K562 (cell line): ENCODE data around the gene DPAGT1. TPM values are rescaled to one million over a fixed set of nuclear protein-coding genes. Genes with fewer than 3 reads are reported as not detected.
A peak's percentile ranks its signal among the peaks of the same experiment; 100 is the strongest.

Source experiments
- BRD4 ChIP-seq: fragments of 200-600 bp; sonication (generic); IDR thresholded peaks from 2 replicates; pipeline ENCODE4 v1.6.1; 2017; ENCODE audit warnings: inconsistent platforms
- E2F3 ChIP-seq: fragments of 250-450 bp; sonication (Bioruptor Pico); IDR thresholded peaks from 2 replicates; pipeline ENCODE4 v1.4.0; 2020; ENCODE audit warnings: mild to moderate bottlenecking
- MTA1 ChIP-seq: fragments of 450-650 bp; IDR thresholded peaks from 2 replicates; pipeline ENCODE4 v1.6.1; 2017; ENCODE audit warnings: borderline replicate concordance
- MTA3 ChIP-seq: fragments of 450-650 bp; formaldehyde crosslinking; IDR thresholded peaks from 2 replicates; pipeline ENCODE4 v1.6.1; 2017; ENCODE audit warnings: mild to moderate bottlenecking, borderline replicate concordance
- NONO ChIP-seq, 2 experiments: fragments of 200-400 bp in 1 of 2; fragments of 450-650 bp in 1 of 2; formaldehyde crosslinking in 1 of 2; IDR thresholded peaks; 2 replicates each; pipeline ENCODE4 v1.6.1; 2017; ENCODE audit warnings: low read depth in 2 of 2, mild to moderate bottlenecking in 2 of 2, moderate library complexity in 2 of 2, low read length in 1 of 2
- PHF20 ChIP-seq: fragments of 450-650 bp; IDR thresholded peaks from 2 replicates; pipeline ENCODE4 v1.6.1; 2018; ENCODE audit not compliant: partially characterized antibody
- POLR2AphosphoS5 ChIP-seq: IDR thresholded peaks from 2 replicates; pipeline ENCODE4 v1.6.1; 2011; ENCODE audit warnings: mild to moderate bottlenecking, low read depth, low read length, moderate library complexity; ENCODE audit not compliant: control insufficient read depth, insufficient read depth
- RBBP5 ChIP-seq: fragments of 200-600 bp; sonication (generic); IDR thresholded peaks from 2 replicates; pipeline ENCODE4 v1.6.1; 2012; ENCODE audit warnings: borderline replicate concordance, mild to moderate bottlenecking, low read length, control low read depth, inconsistent platforms; ENCODE audit not compliant: insufficient read depth, poor library complexity, severe bottlenecking
- RBM22 ChIP-seq: fragments of 200-400 bp; formaldehyde crosslinking; IDR thresholded peaks from 2 replicates; pipeline ENCODE4 v1.6.1; 2018; ENCODE audit warnings: low read length, low read depth; ENCODE audit not compliant: poor library complexity, severe bottlenecking
- RUNX1 ChIP-seq: sonication (generic); IDR thresholded peaks from 2 replicates; pipeline ENCODE4 v1.6.1; 2016; ENCODE audit warnings: antibody characterized with exemption, low read depth
- SRSF3 ChIP-seq: fragments of 200-400 bp; formaldehyde crosslinking; IDR thresholded peaks from 2 replicates; pipeline ENCODE4 v1.6.1; 2016; ENCODE audit warnings: mild to moderate bottlenecking, low read length, moderate library complexity; ENCODE audit not compliant: insufficient read depth
- STAG1 ChIP-seq: sonication (generic); formaldehyde crosslinking; IDR thresholded peaks from 2 replicates; pipeline ENCODE4 v1.5.0; 2020; ENCODE audit warnings: missing genetic modification reagents, borderline replicate concordance
- ZBTB17 ChIP-seq: fragments of 450-650 bp; formaldehyde crosslinking; IDR thresholded peaks from 2 replicates; pipeline ENCODE4 v1.4.0; 2020; ENCODE audit warnings: mild to moderate bottlenecking
- ZNF507 ChIP-seq: conservative IDR thresholded peaks from 2 replicates; pipeline ENCODE4 v1.6.1; 2017; ENCODE audit warnings: missing genetic modification characterization, missing compliant biosample characterization
- ZNF778 ChIP-seq: fragments of 450-650 bp; formaldehyde crosslinking; IDR thresholded peaks from 2 replicates; pipeline ENCODE4 v1.4.0; 2020; ENCODE audit warnings: mild to moderate bottlenecking, moderate library complexity
- polyA plus RNA-seq, 8 experiments: library from polyadenylated mRNA; depleted of rRNA in 4 of 8; stranded (reverse) in 5 of 8; unstranded in 3 of 8; fragments of >200 nt; fragmentation: Nextera tagmentation in 2 of 8; fragmentation: Illumina TruSeq in 1 of 8; extraction: Ambion mirVana in 2 of 8; extraction: Trizol in 1 of 8; gene quantifications; 2 replicates each; pipeline versions ENCODE4 v1.2.1 to v1.2.3, GENCODE V29; 2011 to 2014; ENCODE audit warnings: inconsistent platforms in 1 of 8, missing spikeins in 1 of 8
- total RNA-seq, 7 experiments: library from RNA; depleted of rRNA in 6 of 7; stranded (reverse); fragments of >200 nt in 6 of 7; fragmentation: Illumina TruSeq in 2 of 7; extraction: Trizol in 2 of 7; gene quantifications; 2 replicates each; pipeline versions ENCODE4 v1.2.1 to v1.2.3, GENCODE V29; 2011 to 2021; ENCODE audit warnings: low replicate concordance in 1 of 7
- TF ChIP-seq, protein P1 (sequence below): sonication (generic); formaldehyde crosslinking; IDR thresholded peaks from 2 replicates; pipeline ENCODE4 v1.8.0; 2022; ENCODE audit warnings: mild to moderate bottlenecking, missing genetic modification reagents, borderline replicate concordance
- TF ChIP-seq, protein P2 (sequence below): sonication (generic); formaldehyde crosslinking; IDR thresholded peaks from 2 replicates; pipeline ENCODE4 v1.8.1; 2023; ENCODE audit warnings: mild to moderate bottlenecking, missing genetic modification reagents, moderate library complexity
- TF ChIP-seq, protein P3 (sequence below): sonication (generic); formaldehyde crosslinking; IDR thresholded peaks from 2 replicates; pipeline ENCODE4 v1.8.0; 2022; ENCODE audit warnings: missing genetic modification reagents, mild to moderate bottlenecking, borderline replicate concordance
- TF ChIP-seq, protein P4 (sequence below): sonication (generic); formaldehyde crosslinking; IDR thresholded peaks from 2 replicates; pipeline ENCODE4 v1.8.0; 2022; ENCODE audit warnings: missing genetic modification reagents, mild to moderate bottlenecking, moderate library complexity, borderline replicate concordance
- TF ChIP-seq, protein P5 (sequence below): fragments of 250-450 bp; sonication (Bioruptor Pico); IDR thresholded peaks from 2 replicates; pipeline ENCODE4 v1.9.0; 2021; ENCODE audit warnings: mild to moderate bottlenecking

DPAGT1 gene
- total and polyA plus RNA-seq, 9 of the 15 experiments (the other 6 are each of a cell fraction or from before 2014, with no cell fraction given): 29.9 to 135 (median 85.0) TPM

DNA sequence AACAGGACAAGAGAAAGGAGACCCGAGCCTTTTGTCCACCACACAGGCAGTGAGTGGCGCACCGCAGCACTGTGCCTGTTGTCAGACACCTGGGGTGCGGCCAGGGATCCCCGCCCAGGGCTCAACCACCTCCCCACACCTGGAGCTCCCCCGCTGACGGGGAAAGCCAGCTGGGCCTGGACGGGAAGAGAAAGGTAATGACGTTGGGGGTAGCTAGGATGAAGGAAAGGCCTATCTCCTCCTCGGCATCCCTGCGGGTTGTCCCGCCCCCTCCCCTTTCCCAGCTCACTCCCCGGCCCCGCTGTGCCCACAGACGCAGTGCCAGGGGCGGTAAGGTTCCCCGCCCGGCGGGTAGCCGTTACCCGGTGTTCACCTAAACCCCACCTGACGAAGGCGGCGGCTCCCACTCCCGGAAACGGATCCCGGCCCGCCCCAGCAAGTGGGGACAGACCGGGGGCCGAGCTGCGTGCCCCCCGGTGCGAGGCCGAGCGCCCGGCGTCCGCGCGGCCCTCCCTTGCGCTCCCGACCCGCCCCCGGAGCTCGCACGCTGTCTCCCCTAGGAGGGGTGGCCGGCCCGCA, 45.1 kb downstream of the DPAGT1 start (continued):
- TF ChIP-seq NONO (IDR thresholded peaks at IDR 0.05; ENCODE audit: low read depth in 2 of 2, low read length in 1 of 2) (peak in 1 of 2 experiments; percentile 68; a peak in 1 of 4 replicates), MTA3 (no peak), ZBTB17 (CRISPR knock-in tag) (no peak), SRSF3 (peak; percentile 94; the same call in 1 of the 2 replicates), STAG1 (CRISPR knock-in tag) (no peak), ZNF507 (no peak), POLR2AphosphoS5 (no peak), RUNX1 (no peak), MTA1 (no peak), E2F3 (CRISPR knock-in tag) (no peak), ZNF778 (CRISPR knock-in tag) (no peak), RBM22 (peak; percentile 92), BRD4 (no peak), PHF20 (no peak), RBBP5 (no peak)
- TF ChIP-seq, protein P1, sequence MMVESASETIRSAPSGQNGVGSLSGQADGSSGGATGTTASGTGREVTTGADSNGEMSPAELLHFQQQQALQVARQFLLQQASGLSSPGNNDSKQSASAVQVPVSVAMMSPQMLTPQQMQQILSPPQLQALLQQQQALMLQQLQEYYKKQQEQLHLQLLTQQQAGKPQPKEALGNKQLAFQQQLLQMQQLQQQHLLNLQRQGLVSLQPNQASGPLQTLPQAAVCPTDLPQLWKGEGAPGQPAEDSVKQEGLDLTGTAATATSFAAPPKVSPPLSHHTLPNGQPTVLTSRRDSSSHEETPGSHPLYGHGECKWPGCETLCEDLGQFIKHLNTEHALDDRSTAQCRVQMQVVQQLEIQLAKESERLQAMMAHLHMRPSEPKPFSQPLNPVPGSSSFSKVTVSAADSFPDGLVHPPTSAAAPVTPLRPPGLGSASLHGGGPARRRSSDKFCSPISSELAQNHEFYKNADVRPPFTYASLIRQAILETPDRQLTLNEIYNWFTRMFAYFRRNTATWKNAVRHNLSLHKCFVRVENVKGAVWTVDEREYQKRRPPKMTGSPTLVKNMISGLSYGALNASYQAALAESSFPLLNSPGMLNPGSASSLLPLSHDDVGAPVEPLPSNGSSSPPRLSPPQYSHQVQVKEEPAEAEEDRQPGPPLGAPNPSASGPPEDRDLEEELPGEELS (CRISPR knock-in tag): peak; percentile 38; the same call in 1 of the 2 replicates
- TF ChIP-seq, protein P2, sequence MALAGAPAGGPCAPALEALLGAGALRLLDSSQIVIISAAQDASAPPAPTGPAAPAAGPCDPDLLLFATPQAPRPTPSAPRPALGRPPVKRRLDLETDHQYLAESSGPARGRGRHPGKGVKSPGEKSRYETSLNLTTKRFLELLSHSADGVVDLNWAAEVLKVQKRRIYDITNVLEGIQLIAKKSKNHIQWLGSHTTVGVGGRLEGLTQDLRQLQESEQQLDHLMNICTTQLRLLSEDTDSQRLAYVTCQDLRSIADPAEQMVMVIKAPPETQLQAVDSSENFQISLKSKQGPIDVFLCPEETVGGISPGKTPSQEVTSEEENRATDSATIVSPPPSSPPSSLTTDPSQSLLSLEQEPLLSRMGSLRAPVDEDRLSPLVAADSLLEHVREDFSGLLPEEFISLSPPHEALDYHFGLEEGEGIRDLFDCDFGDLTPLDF: 0 out of 2 replicates have a peak, but pooled peaks have one; percentile 38
- TF ChIP-seq, protein P3, sequence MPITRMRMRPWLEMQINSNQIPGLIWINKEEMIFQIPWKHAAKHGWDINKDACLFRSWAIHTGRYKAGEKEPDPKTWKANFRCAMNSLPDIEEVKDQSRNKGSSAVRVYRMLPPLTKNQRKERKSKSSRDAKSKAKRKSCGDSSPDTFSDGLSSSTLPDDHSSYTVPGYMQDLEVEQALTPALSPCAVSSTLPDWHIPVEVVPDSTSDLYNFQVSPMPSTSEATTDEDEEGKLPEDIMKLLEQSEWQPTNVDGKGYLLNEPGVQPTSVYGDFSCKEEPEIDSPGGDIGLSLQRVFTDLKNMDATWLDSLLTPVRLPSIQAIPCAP (CRISPR knock-in tag): no peak
- TF ChIP-seq, protein P4, sequence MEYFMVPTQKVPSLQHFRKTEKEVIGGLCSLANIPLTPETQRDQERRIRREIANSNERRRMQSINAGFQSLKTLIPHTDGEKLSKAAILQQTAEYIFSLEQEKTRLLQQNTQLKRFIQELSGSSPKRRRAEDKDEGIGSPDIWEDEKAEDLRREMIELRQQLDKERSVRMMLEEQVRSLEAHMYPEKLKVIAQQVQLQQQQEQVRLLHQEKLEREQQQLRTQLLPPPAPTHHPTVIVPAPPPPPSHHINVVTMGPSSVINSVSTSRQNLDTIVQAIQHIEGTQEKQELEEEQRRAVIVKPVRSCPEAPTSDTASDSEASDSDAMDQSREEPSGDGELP (CRISPR knock-in tag): peak; percentile 54
- TF ChIP-seq, protein P5, sequence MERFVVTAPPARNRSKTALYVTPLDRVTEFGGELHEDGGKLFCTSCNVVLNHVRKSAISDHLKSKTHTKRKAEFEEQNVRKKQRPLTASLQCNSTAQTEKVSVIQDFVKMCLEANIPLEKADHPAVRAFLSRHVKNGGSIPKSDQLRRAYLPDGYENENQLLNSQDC (CRISPR knock-in tag): no peak
